Measurements from ENCODE around the gene HIVEP2.

DNA sequence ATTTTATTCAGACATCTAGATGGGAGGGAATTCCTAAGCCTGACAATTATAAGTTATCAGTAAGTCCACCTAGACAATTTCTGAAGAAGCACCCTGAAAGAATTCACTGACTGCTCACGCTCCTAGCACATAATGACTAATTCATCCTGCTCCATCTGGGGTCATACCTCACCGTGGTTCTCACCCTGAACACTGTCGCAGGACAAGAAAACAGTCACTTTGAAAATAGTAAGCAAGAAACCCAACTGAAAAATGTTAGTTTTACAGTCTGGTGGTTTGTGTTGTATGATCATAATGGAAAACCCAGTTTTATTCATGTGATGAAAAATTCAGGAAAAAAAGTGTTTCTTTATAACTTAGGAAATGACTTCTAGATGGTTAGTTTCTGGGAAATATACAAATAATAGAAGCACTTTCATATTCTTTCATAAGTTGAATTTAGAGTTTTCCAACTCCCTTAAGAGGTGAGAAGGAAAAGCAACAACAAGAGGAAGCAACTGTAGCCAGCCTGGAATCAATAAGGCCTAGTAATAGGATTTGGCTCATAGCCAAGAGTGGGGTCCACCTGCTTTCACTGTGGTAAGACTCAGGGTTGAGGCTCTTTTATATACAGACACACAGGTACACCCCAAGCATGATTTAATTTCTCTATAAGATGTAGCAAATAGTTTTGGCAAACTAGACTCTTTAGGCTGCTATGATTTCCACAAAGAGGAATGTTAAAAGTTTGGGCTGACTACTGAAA lies 94.1 kb downstream of the HIVEP2 start:
- TF ChIP-seq CTCF (IDR thresholded peaks at IDR 0.05; ENCODE audit: insufficient read depth, low read length) (no peak), POLR2AphosphoS5 (IDR thresholded peaks at IDR 0.05; ENCODE audit: low read depth) (no peak), GABPA (IDR thresholded peaks at IDR 0.05; ENCODE audit: low read depth) (no peak), REST (IDR thresholded peaks at IDR 0.05; ENCODE audit: insufficient replicate concordance, low read depth) (no peak), SPI1 (IDR thresholded peaks at IDR 0.05; ENCODE audit: borderline replicate concordance, low read depth) (no peak)

Measured in HL-60 (cell line).